ENCODE measurements around the gene PCSK2.

- TF ChIP-seq CTCF (conservative IDR thresholded peaks at IDR 0.05; ENCODE audit: low read length) (no peak), EZH2phosphoT487 (IDR thresholded peaks at IDR 0.05; ENCODE audit: borderline replicate concordance, low read depth, low read length) (no peak)
Observed at GRCh38 chr20:17298751-17299150, 71.9 kb downstream of the PCSK2 start.
